DND-41 (cell line): ENCODE measurements around the gene SAMD4B.

Experiments
- ATAC-seq: fragments of 200-7000 bp; cut with Tn5 transposase; 3 replicates; pipeline ENCODE4 v1.9.1; 2021; ENCODE audit warnings: low read depth; ENCODE audit not compliant: insufficient read depth
- DNase-seq: peaks from one replicate; pipeline ENCODE4 v3.0.0-alpha.2; 2020
- H2AFZ ChIP-seq: 2 replicates; pipeline ENCODE4 v1.6.0; 2012; ENCODE audit warnings: low read depth, low read length
- H3K27ac ChIP-seq: 2 replicates; pipeline ENCODE4 v1.5.1; 2012; ENCODE audit warnings: low read length, inconsistent platforms
- H3K27me3 ChIP-seq: fragments of 200-600 bp; sonication (generic); 2 replicates; pipeline ENCODE4 v1.6.0; 2012; ENCODE audit warnings: low read length, mild to moderate bottlenecking, inconsistent platforms; ENCODE audit not compliant: insufficient read depth, poor library complexity
- H3K36me3 ChIP-seq: 2 replicates; pipeline ENCODE4 v1.5.1; 2012; ENCODE audit warnings: low read length, inconsistent platforms; ENCODE audit not compliant: insufficient read depth
- H3K4me1 ChIP-seq: 2 replicates; pipeline ENCODE4 v1.5.1; 2012; ENCODE audit warnings: mild to moderate bottlenecking, low read length; ENCODE audit not compliant: insufficient read depth
- H3K4me2 ChIP-seq: 2 replicates; pipeline ENCODE4 v1.6.0; 2012; ENCODE audit warnings: mild to moderate bottlenecking, moderate library complexity, low read length, inconsistent platforms; ENCODE audit not compliant: insufficient read depth
- H3K4me3 ChIP-seq, 2 experiments: fragments of 200-600 bp in 1 of 2; shearing (Covaris generic) in 1 of 2; 2 replicates each; pipeline ENCODE4 v1.5.1; 2012 to 2016; ENCODE audit warnings: inconsistent platforms in 2 of 2, low read length in 2 of 2, mild to moderate bottlenecking in 2 of 2, low read depth in 1 of 2, moderate library complexity in 1 of 2
- H3K79me2 ChIP-seq: 2 replicates; pipeline ENCODE4 v1.6.0; 2012; ENCODE audit warnings: low read length, inconsistent platforms; ENCODE audit not compliant: insufficient read depth
- H3K9ac ChIP-seq: 2 replicates; pipeline ENCODE4 v1.6.0; 2012; ENCODE audit warnings: low read depth, mild to moderate bottlenecking, inconsistent platforms, low read length, moderate library complexity
- H3K9me3 ChIP-seq: 2 replicates; pipeline ENCODE4 v1.5.1; 2012; ENCODE audit warnings: low read length, moderate library complexity, mild to moderate bottlenecking, inconsistent platforms; ENCODE audit not compliant: insufficient read depth, severe bottlenecking
- H4K20me1 ChIP-seq: 2 replicates; pipeline ENCODE4 v1.6.0; 2012; ENCODE audit warnings: low read length; ENCODE audit not compliant: insufficient read depth
- EZH2 ChIP-seq: IDR thresholded peaks from 3 replicates; pipeline ENCODE4 v1.6.1; 2012; ENCODE audit warnings: borderline replicate concordance, low read depth, mild to moderate bottlenecking, moderate library complexity, low read length, inconsistent platforms; ENCODE audit not compliant: severe bottlenecking
- TF ChIP-seq, protein P1 (sequence below): IDR thresholded peaks from 2 replicates; pipeline ENCODE4 v1.5.1; 2012; ENCODE audit warnings: borderline replicate concordance, low read length, moderate library complexity, mild to moderate bottlenecking; ENCODE audit not compliant: poor library complexity, severe bottlenecking; ENCODE audit errors: extremely low read depth

Gene SAMD4B

DNA sequence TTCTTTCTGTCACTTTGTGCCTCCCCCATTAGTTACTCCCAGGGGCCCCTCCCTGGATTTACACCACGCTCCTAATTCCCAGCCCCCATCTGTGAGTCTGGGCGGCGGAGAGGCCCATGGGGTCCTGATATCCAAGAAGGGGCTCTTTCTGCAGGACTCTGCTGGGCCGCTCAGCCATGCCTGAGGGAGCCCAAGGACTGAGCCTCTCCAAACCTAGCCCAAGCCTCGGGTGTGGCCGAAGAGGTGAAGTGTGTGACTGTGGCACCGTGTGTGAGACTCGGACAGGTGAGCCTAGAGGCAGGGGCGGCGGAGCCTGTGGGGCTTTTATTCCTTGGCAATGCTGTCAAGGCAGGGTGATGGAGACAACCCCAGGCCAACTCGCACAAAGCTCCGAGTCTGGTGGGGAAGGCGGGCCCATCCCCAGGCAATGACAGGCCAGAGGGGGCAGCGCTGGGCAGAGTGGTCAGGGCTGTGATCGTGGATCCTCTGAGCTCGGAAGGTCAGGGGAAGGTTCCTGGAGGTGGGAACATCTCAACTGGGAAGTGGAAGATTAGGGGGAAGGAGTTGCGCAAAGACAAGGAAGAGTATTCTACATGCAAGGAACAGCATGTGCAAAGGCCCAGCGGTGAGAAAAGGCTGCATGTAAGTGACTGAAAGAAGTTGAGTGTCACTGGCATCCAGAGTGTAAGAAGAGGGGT is 71.8 kb downstream of the SAMD4B start:
- peaks cover 33% of the 10 kb centered on the region for H3K79me2 ChIP-seq
- ATAC-seq, result no peak
- no peak for DNase-seq
- peak overlapping the region; percentile 66 for H3K4me2 ChIP-seq
- H3K36me3 ChIP-seq, result peaks cover 41% of the 10 kb centered on the region
- peak overlapping the region; percentile 59 for H2AFZ ChIP-seq
- peak overlapping the region; percentile 69 to 96 for H3K4me3 ChIP-seq
- peak overlapping the region; percentile 88 for H3K9ac ChIP-seq
- H3K27me3 ChIP-seq, result no peaks in the 10 kb centered on the region
- peaks cover 19% of the 10 kb centered on the region for H4K20me1 ChIP-seq
- no peaks in the 10 kb centered on the region for H3K9me3 ChIP-seq
- TF ChIP-seq, protein P1, sequence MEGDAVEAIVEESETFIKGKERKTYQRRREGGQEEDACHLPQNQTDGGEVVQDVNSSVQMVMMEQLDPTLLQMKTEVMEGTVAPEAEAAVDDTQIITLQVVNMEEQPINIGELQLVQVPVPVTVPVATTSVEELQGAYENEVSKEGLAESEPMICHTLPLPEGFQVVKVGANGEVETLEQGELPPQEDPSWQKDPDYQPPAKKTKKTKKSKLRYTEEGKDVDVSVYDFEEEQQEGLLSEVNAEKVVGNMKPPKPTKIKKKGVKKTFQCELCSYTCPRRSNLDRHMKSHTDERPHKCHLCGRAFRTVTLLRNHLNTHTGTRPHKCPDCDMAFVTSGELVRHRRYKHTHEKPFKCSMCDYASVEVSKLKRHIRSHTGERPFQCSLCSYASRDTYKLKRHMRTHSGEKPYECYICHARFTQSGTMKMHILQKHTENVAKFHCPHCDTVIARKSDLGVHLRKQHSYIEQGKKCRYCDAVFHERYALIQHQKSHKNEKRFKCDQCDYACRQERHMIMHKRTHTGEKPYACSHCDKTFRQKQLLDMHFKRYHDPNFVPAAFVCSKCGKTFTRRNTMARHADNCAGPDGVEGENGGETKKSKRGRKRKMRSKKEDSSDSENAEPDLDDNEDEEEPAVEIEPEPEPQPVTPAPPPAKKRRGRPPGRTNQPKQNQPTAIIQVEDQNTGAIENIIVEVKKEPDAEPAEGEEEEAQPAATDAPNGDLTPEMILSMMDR, result peak; percentile 44
- TF ChIP-seq EZH2, result no peak
- H3K4me1 ChIP-seq, result peaks cover 48% of the 10 kb centered on the region
- H3K27ac ChIP-seq, result peak overlapping the region; percentile 86

- ATAC-seq, result no peak
- Histone ChIP-seq H3K4me1 (peaks cover 36% of the 10 kb centered on the region), H3K4me2 (peak overlapping the region; percentile 66), H3K79me2 (peaks cover 33% of the 10 kb centered on the region), H3K9me3 (no peaks in the 10 kb centered on the region), H3K36me3 (peaks cover 43% of the 10 kb centered on the region), H3K27ac (no peak overlapping the region), H3K4me3 (no peak overlapping the region), H4K20me1 (peaks cover 21% of the 10 kb centered on the region), H3K9ac (peak overlapping the region; percentile 88; the same call in 1 of the 2 replicates), H3K27me3 (no peaks in the 10 kb centered on the region), H2AFZ (no peak overlapping the region)
- TF ChIP-seq EZH2, result no peak
- TF ChIP-seq, protein P1, result no peak
- no peak for DNase-seq
These were observed 73.2 kb downstream of the SAMD4B start for GRCh38 chr19:39415111-39416046.

DNA sequence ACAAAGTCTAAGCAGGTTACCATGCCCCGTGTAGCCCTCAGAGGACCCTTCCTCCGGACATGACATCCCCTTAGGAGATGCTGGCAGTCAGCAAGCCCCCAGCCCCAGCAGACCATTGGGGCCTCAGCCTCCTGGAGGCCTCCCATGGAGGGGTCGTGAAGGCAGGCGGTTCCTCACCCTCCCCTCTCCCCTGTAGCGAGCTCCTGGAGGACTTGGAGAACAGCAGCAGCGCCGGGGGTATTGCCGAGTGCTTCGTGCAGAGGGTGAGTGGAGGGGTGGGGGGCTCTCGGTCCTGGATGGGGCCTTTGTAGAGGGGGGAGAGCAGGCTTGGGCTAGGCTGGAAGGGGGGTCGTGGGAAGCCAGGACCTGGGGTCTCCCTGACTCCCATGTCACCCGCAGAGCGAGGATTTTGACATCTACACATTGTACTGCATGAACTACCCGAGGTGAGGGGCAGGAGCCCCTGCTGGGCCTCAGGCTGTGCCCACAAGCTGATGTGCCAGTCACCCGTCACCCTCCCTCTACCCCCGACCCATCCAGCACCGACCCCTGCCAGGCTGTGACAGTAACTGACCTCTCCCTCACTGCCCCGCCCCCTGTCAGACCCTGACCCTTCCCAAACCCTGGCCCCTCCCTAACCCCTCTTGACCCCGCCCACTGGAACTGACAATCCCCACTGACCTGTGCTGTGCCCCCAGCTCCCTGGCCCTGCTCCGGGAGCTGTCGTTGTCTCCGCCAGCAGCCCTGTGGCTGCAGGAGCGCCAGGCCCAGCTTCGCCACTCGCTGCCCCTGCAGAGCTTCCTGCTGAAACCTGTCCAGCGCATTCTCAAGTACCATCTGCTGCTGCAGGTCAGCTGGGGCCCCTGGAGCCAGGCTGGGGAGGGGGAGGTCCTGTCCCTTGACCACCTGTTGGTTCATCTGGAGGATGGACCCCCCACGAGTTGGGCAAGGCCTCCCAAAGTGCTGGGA is 74.2 kb downstream of the SAMD4B start:
- no peak for TF ChIP-seq EZH2
- TF ChIP-seq, protein P1, result no peak
- Histone ChIP-seq H3K36me3 (peaks cover 48% of the 10 kb centered on the region), H3K4me1 (peaks cover 26% of the 10 kb centered on the region), H3K9ac (no peak overlapping the region), H3K27me3 (no peaks in the 10 kb centered on the region), H3K4me3 (no peak overlapping the region), H3K9me3 (no peaks in the 10 kb centered on the region), H3K4me2 (peak overlapping the region; percentile 2; the same call in 1 of the 2 replicates), H3K79me2 (peaks cover 33% of the 10 kb centered on the region), H4K20me1 (peaks cover 21% of the 10 kb centered on the region), H3K27ac (no peak overlapping the region), H2AFZ (no peak overlapping the region)
- ATAC-seq (no peak), DNase-seq (no peak)
